Skeletal muscle tissue (tissue), 4 donors: ENCODE data around the gene ERCC6L. TPM values are rescaled to one million over a fixed set of nuclear protein-coding genes. Genes with fewer than 3 reads are reported as not detected.
A peak's percentile ranks its signal among the peaks of the same experiment; 100 is the strongest.

Experiments
- H3K27ac ChIP-seq: one replicate; pipeline ENCODE4 v1.7.0; 2013; ENCODE audit warnings: mild to moderate bottlenecking, low read depth, low read length, inconsistent platforms
- H3K27me3 ChIP-seq, 3 donors: one replicate each; pipeline ENCODE4 v1.7.0; 2013; ENCODE audit warnings: low read length in 3 of 3; ENCODE audit not compliant: control insufficient read depth in 3 of 3, insufficient read depth in 3 of 3
- H3K36me3 ChIP-seq, 3 donors: one replicate each; pipeline ENCODE4 v1.7.0; 2013; ENCODE audit warnings: low read length in 3 of 3; ENCODE audit not compliant: control insufficient read depth in 3 of 3, insufficient read depth in 3 of 3
- H3K4me1 ChIP-seq, 3 donors: one replicate each; pipeline ENCODE4 v1.7.0; 2013; ENCODE audit warnings: low read length in 3 of 3, mild to moderate bottlenecking in 3 of 3; ENCODE audit not compliant: control insufficient read depth in 3 of 3, insufficient read depth in 3 of 3
- H3K4me3 ChIP-seq, 3 donors: one replicate each; pipeline ENCODE4 v1.7.0; 2013; ENCODE audit warnings: low read length in 3 of 3
- H3K9ac ChIP-seq, 3 donors: one replicate each; pipeline ENCODE4 v1.7.0; 2013; ENCODE audit warnings: low read length in 3 of 3, mild to moderate bottlenecking in 3 of 3, moderate library complexity in 2 of 3, low read depth in 1 of 3
- H3K9me3 ChIP-seq, 3 donors: one replicate each; pipeline ENCODE4 v1.7.0; 2013; ENCODE audit warnings: low read length in 3 of 3; ENCODE audit not compliant: control insufficient read depth in 3 of 3
- total RNA-seq: library from RNA; depleted of rRNA; stranded (reverse); fragments of >200 nt; gene quantifications from one replicate; pipeline ENCODE4 v1.2.3, GENCODE V29; 2014
- donor health status: Osteomylitis.

Gene ERCC6L
- 0.52 TPM for total RNA-seq

- Histone ChIP-seq H3K27me3 (no peaks in the 10 kb centered on the region), H3K9me3 (no peaks in the 10 kb centered on the region), H3K27ac (no peak within 1 kb of the TSS), H3K4me3 (peak within 1 kb of the TSS; percentile 38 to 73 (median 70)), H3K9ac (peak within 1 kb of the TSS in 1 of 3 donors; percentile 57), H3K36me3 (no peaks in the 10 kb centered on the region), H3K4me1 (peaks cover 0 to 3% (median 0%) of the 10 kb centered on the region in 3 donors)
These were observed at the start of gene ERCC6L for GRCh38 chrX:72238721-72239475. Gene ERCC6L, minus strand, starts transcription at chrX:72239027. Its CDS starts 116 bp downstream, at chrX:72238911.

GRCh38 chrX:72282302-72282701 is 43.5 kb upstream of the ERCC6L start:
- no peaks in the 10 kb centered on the region for H3K9me3 ChIP-seq
- H3K9ac ChIP-seq, result no peak overlapping the region
- H3K36me3 ChIP-seq, result no peaks in the 10 kb centered on the region
- H3K27me3 ChIP-seq, result peaks cover 0 to 12% (median 0%) of the 10 kb centered on the region in 3 donors
- no peak overlapping the region for H3K27ac ChIP-seq
- H3K4me3 ChIP-seq, result no peak overlapping the region
- H3K4me1 ChIP-seq, result no peaks in the 10 kb centered on the region

- Histone ChIP-seq H3K4me1 (peaks cover 0 to 7% (median 4%) of the 10 kb centered on the region in 3 donors), H3K9ac (no peak overlapping the region), H3K4me3 (no peak overlapping the region), H3K27me3 (peaks cover 0 to 12% (median 0%) of the 10 kb centered on the region in 3 donors), H3K9me3 (no peaks in the 10 kb centered on the region), H3K36me3 (peaks cover 0 to 6% (median 0%) of the 10 kb centered on the region in 3 donors), H3K27ac (no peak overlapping the region)
These were observed 41.6 kb upstream of the ERCC6L start for GRCh38 chrX:72280321-72280845.

GRCh38 chrX:72276478-72276953 is 37.7 kb upstream of the ERCC6L start:
- H3K27ac ChIP-seq, result peak overlapping the region; percentile 83
- H3K4me1 ChIP-seq, result peaks cover 0 to 11% (median 4%) of the 10 kb centered on the region in 3 donors
- peak overlapping the region; percentile 76 to 82 (median 81) for H3K4me3 ChIP-seq
- peak overlapping the region; percentile 85 to 87 (median 86) for H3K9ac ChIP-seq
- no peaks in the 10 kb centered on the region for H3K9me3 ChIP-seq
- peaks cover 0 to 12% (median 0%) of the 10 kb centered on the region in 3 donors for H3K27me3 ChIP-seq
- H3K36me3 ChIP-seq, result peaks cover 21 to 38% (median 37%) of the 10 kb centered on the region in 3 donors

GRCh38 chrX:72274526-72274925 is 35.7 kb upstream of the ERCC6L start:
- Histone ChIP-seq H3K4me1 (peaks cover 0 to 11% (median 4%) of the 10 kb centered on the region in 3 donors), H3K9ac (no peak overlapping the region), H3K9me3 (no peaks in the 10 kb centered on the region), H3K36me3 (peaks cover 27 to 50% (median 42%) of the 10 kb centered on the region in 3 donors), H3K27me3 (peaks cover 0 to 6% (median 0%) of the 10 kb centered on the region in 3 donors), H3K4me3 (no peak overlapping the region), H3K27ac (no peak overlapping the region)

- Histone ChIP-seq H3K27ac (no peak overlapping the region), H3K27me3 (no peaks in the 10 kb centered on the region), H3K4me3 (no peak overlapping the region), H3K9ac (no peak overlapping the region), H3K9me3 (no peaks in the 10 kb centered on the region), H3K4me1 (peaks cover 0 to 11% (median 4%) of the 10 kb centered on the region in 3 donors), H3K36me3 (peaks cover 27 to 56% (median 45%) of the 10 kb centered on the region in 3 donors)
These were observed 34.9 kb upstream of the ERCC6L start for GRCh38 chrX:72273718-72274117.

GRCh38 chrX:72272868-72273267 is 34.0 kb upstream of the ERCC6L start:
- no peak overlapping the region for H3K4me3 ChIP-seq
- no peak overlapping the region for H3K9ac ChIP-seq
- H3K27me3 ChIP-seq, result no peaks in the 10 kb centered on the region
- no peak overlapping the region for H3K27ac ChIP-seq
- no peaks in the 10 kb centered on the region for H3K9me3 ChIP-seq
- peaks cover 0 to 11% (median 4%) of the 10 kb centered on the region in 3 donors for H3K4me1 ChIP-seq
- H3K36me3 ChIP-seq, result peaks cover 29 to 57% (median 46%) of the 10 kb centered on the region in 3 donors

- Histone ChIP-seq H3K9me3 (no peaks in the 10 kb centered on the region), H3K27ac (no peak overlapping the region), H3K36me3 (peaks cover 29 to 62% (median 48%) of the 10 kb centered on the region in 3 donors), H3K4me1 (peaks cover 0 to 11% (median 4%) of the 10 kb centered on the region in 3 donors), H3K27me3 (no peaks in the 10 kb centered on the region), H3K9ac (no peak overlapping the region), H3K4me3 (no peak overlapping the region)
These were observed 33.0 kb upstream of the ERCC6L start for GRCh38 chrX:72271812-72272211.

GRCh38 chrX:72271091-72271788 is 32.4 kb upstream of the ERCC6L start:
- Histone ChIP-seq H3K27me3 (no peaks in the 10 kb centered on the region), H3K36me3 (peaks cover 29 to 62% (median 48%) of the 10 kb centered on the region in 3 donors), H3K27ac (no peak overlapping the region), H3K9ac (no peak overlapping the region), H3K4me1 (peaks cover 0 to 11% (median 4%) of the 10 kb centered on the region in 3 donors), H3K9me3 (no peaks in the 10 kb centered on the region), H3K4me3 (no peak overlapping the region)
